AG04450 (cell line): ENCODE data around the gene KSR2. TPM values are rescaled to one million over a fixed set of nuclear protein-coding genes. Genes with fewer than 3 reads are reported as not detected.
"Not testable (repeated sequence)": the region's sequence is repeated elsewhere in the genome, so short reads cannot be mapped to it uniquely, and the experiment has no call there.

Source experiments
- CTCF ChIA-PET: fragments of 300-600, 350-600 bp; formaldehyde crosslinking; extraction: SDS; loops from one replicate; lab custom pipeline; 2022; ENCODE audit warnings: antibody characterized with exemption, inconsistent platforms; lab: Charles Lee
- POLR2A ChIA-PET: fragments of 350-600 bp; formaldehyde crosslinking; extraction: SDS; loops from one replicate; lab custom pipeline; 2021; ENCODE audit warnings: antibody characterized with exemption, inconsistent platforms; lab: Yijun Ruan, JAX
- DNase-seq: peaks from one replicate; pipeline ENCODE4 v3.0.0-alpha.2; 2011; ENCODE audit warnings: low read depth, low spot score
- H3K27ac ChIP-seq: one replicate; pipeline ENCODE4 v1.5.1; 2012; ENCODE audit warnings: low read depth, low read length, control low read depth
- H3K27me3 ChIP-seq: one replicate; pipeline ENCODE4 v1.6.0; 2012; ENCODE audit warnings: low read length; ENCODE audit not compliant: control insufficient read depth, insufficient read depth
- H3K4me3 ChIP-seq: 2 replicates; pipeline ENCODE4 v1.5.1; 2011; ENCODE audit warnings: mild to moderate bottlenecking, low read depth, low read length, control low read depth
- H3K9me3 ChIP-seq: 2 replicates; pipeline ENCODE4 v1.5.1; 2012; ENCODE audit warnings: low read length; ENCODE audit not compliant: control insufficient read depth, insufficient read depth
- polyA plus RNA-seq: library from polyadenylated mRNA; depleted of rRNA; stranded (reverse); fragments of >200 nt; gene quantifications from 2 replicates; pipeline ENCODE4 v1.2.3, GENCODE V29; 2011
- TF ChIP-seq, protein P1 (sequence below): IDR thresholded peaks from 2 replicates; pipeline ENCODE4 v1.5.1; 2011; ENCODE audit warnings: low read depth, low read length, control low read depth, inconsistent platforms

KSR2 gene
- polyA plus RNA-seq, 1 experiment: not detected

- no peak overlapping the region for H3K27ac ChIP-seq
- TF ChIP-seq, protein P1, sequence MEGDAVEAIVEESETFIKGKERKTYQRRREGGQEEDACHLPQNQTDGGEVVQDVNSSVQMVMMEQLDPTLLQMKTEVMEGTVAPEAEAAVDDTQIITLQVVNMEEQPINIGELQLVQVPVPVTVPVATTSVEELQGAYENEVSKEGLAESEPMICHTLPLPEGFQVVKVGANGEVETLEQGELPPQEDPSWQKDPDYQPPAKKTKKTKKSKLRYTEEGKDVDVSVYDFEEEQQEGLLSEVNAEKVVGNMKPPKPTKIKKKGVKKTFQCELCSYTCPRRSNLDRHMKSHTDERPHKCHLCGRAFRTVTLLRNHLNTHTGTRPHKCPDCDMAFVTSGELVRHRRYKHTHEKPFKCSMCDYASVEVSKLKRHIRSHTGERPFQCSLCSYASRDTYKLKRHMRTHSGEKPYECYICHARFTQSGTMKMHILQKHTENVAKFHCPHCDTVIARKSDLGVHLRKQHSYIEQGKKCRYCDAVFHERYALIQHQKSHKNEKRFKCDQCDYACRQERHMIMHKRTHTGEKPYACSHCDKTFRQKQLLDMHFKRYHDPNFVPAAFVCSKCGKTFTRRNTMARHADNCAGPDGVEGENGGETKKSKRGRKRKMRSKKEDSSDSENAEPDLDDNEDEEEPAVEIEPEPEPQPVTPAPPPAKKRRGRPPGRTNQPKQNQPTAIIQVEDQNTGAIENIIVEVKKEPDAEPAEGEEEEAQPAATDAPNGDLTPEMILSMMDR: no peak
- ChIA-PET POLR2A (no interaction called here), CTCF (no interaction called here)
- no peaks in the 10 kb centered on the region for H3K27me3 ChIP-seq
- peaks cover 4% of the 10 kb centered on the region; the same call in 1 of the 2 replicates for H3K9me3 ChIP-seq
- no peak for DNase-seq
- H3K4me3 ChIP-seq: no peak overlapping the region
These were observed 219.4 kb downstream of the KSR2 start for GRCh38 chr12:117749431-117749830.

DNA sequence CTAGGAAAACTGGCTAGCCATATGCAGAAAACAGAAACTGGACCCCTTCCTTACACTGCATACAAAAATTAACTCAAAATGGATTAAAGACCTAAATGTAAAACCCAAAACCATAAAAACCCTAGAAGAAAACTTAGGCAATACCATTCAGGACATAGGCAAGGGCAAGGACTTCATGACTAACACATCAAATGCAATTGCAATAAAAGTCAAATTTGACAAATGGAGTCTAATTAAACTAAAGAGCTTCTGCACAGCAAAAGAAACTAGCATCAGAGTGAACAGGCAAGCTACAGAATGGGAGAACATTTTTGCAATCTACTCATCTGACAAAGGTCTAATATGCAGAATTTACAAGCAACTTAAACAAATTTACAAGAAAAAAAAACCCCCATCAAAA lies 222.4 kb downstream of the KSR2 start:
- POLR2A ChIA-PET, H3K4me3 ChIP-seq, H3K27me3 ChIP-seq, DNase-seq, H3K27ac ChIP-seq, H3K9me3 ChIP-seq: not testable (repeated sequence)
- CTCF ChIA-PET: interaction anchor here (0.9 kb wide), 1 partner anchor 160 kb away, joined by 3 read pairs; no protein-coding TSS in a partner anchor

GRCh38 chr12:117744418-117744817 lies 224.4 kb downstream of the KSR2 start:
- Histone ChIP-seq H3K27ac (no peak overlapping the region), H3K9me3 (peaks cover 4% of the 10 kb centered on the region; the same call in 1 of the 2 replicates), H3K4me3 (no peak overlapping the region), H3K27me3 (no peaks in the 10 kb centered on the region)
- TF ChIP-seq, protein P1: no peak
- no peak for DNase-seq
- POLR2A ChIA-PET: no interaction called here
- CTCF ChIA-PET: no interaction called here

GRCh38 chr12:117743761-117744160 lies 225.0 kb downstream of the KSR2 start:
- POLR2A ChIA-PET: no interaction called here
- Histone ChIP-seq H3K27ac (no peak overlapping the region), H3K27me3 (no peaks in the 10 kb centered on the region), H3K4me3 (no peak overlapping the region), H3K9me3 (peaks cover 7% of the 10 kb centered on the region)
- TF ChIP-seq, protein P1: no peak
- CTCF ChIA-PET: no interaction called here
- DNase-seq: no peak

DNA sequence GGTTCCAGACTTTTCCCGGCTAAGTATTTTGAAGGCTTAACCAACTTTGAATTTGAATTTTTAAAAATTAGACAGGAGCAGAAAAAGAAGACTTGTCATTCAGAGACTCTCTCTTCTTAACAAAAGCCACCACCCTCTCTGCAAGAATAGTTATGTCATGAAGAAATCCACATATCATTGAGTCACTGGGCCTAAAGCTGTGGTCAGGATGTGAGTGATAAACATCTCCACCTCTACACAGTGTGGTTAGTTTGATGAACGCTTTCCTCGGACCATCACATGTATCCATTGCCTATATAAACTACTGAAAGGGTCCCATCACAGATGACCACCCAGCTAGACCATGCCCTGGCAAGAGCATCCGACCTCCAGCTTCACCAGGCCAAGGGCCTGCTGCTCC lies 226.1 kb downstream of the KSR2 start:
- DNase-seq: no peak
- ChIA-PET POLR2A (no interaction called here), CTCF (no interaction called here)
- TF ChIP-seq, protein P1: no peak
- Histone ChIP-seq H3K27me3 (no peaks in the 10 kb centered on the region), H3K27ac (no peak overlapping the region), H3K9me3 (peaks cover 12% of the 10 kb centered on the region), H3K4me3 (no peak overlapping the region)

GRCh38 chr12:117738233-117738632 lies 230.6 kb downstream of the KSR2 start:
- Histone ChIP-seq H3K27me3 (no peaks in the 10 kb centered on the region), H3K9me3 (peaks cover 27% of the 10 kb centered on the region), H3K27ac (no peak overlapping the region), H3K4me3 (no peak overlapping the region)
- TF ChIP-seq, protein P1: no peak
- ChIA-PET CTCF (no interaction called here), POLR2A (no interaction called here)
- no peak for DNase-seq
